ENCODE results near the gene ZNF557.

ZNF557 gene

DNA sequence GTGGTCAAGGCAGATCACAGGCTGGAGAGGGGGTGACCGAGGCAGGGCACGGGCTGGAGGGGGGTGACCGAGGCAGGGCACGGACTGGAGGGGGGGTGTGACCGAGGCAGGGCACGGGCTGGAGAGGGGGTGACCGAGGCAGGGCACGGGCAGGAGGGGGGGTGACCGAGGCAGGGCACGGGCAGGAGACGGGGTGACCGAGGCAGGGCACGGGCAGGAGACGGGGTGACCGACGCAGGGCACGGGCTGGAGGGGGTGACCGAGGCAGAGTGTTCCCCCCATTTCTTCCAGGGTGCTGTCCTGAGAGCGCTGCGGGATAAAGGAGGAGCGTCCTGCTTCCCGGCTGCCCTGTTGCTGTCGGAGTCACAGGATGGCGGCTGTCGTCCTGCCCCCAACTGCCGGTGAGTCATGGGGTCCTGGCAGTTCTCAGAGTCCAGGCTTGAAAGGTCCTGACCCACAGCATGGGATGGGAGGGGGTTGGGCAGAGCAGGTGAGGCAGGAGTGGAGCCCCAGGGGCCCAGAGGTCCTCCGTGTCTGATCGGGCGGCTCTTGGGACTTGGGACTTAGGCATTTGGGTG is 5.3 kb downstream of the ZNF557 start:
- DNase-seq (ENCODE audit: low read depth in 2 of 2) = no peak

DNA sequence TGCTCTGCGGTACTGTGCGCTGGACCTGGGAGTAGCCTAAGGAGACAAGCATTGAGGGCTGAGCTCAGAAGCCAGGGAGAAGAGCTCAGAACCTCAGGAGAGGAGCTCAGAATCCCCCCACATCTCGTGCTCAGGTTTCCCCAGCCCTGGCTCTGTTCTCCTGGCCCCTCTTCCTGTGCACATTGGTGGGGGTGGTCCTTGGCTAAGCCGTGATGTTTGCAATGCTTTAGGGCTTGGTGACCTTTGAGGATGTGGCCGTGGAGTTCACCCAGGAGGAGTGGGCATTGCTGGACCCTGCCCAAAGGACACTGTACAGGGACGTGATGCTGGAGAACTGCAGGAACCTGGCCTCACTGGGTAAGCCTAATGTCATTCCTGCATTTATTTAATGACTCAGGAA is 6.6 kb downstream of the ZNF557 start:
- DNase-seq (ENCODE audit: low read depth in 2 of 2) = no peak

- no peak for DNase-seq (ENCODE audit: low read depth in 2 of 2)
Observed at GRCh38 chr19:7078008-7078407, 8.5 kb downstream of the ZNF557 start.

GRCh38 chr19:7083076-7083956 is 13.8 kb downstream of the ZNF557 start:
- peak in 1 of 2 experiments; percentile 3 for DNase-seq (ENCODE audit: low read depth in 2 of 2)

DNA sequence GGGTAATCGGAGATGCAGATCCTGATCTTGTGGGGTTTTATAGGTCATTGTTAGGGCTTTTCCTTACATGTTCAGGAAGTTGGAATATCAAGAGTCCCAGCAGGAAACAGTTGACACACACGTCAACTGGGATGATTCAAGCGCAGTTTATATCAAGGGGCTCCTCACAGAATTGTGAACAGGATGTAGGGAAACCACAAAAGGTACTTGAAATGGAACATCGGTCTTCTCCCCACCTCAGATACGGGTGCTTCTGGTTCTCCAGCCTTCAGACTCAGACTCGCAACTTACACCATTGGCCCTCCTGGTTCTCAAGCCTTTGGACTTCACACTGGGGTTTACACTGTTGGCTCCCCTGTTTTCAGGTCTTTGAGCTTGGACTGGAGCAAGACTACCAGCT is 19.5 kb downstream of the ZNF557 start:
- no peak for DNase-seq (ENCODE audit: low read depth in 2 of 2)

DNA sequence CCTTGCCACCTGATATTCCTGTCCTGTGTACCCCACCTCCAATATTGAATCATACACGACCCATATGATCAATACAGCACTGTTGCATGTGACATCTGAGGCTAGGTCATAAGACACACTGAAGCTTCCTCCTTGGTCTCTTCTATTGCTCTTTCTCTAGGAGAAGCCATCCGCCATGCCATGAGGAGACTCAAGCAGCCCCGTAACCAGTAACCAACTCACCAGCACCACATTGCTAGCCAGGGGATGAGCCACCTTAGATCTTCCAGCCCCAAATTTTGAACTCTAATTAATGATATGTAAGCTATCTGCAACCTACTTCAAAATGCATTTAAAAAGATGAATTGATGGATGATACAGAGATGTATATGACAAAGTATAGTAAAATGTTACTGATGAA is 28.6 kb downstream of the ZNF557 start:
- no peak for DNase-seq (ENCODE audit: low read depth in 2 of 2)

DNA sequence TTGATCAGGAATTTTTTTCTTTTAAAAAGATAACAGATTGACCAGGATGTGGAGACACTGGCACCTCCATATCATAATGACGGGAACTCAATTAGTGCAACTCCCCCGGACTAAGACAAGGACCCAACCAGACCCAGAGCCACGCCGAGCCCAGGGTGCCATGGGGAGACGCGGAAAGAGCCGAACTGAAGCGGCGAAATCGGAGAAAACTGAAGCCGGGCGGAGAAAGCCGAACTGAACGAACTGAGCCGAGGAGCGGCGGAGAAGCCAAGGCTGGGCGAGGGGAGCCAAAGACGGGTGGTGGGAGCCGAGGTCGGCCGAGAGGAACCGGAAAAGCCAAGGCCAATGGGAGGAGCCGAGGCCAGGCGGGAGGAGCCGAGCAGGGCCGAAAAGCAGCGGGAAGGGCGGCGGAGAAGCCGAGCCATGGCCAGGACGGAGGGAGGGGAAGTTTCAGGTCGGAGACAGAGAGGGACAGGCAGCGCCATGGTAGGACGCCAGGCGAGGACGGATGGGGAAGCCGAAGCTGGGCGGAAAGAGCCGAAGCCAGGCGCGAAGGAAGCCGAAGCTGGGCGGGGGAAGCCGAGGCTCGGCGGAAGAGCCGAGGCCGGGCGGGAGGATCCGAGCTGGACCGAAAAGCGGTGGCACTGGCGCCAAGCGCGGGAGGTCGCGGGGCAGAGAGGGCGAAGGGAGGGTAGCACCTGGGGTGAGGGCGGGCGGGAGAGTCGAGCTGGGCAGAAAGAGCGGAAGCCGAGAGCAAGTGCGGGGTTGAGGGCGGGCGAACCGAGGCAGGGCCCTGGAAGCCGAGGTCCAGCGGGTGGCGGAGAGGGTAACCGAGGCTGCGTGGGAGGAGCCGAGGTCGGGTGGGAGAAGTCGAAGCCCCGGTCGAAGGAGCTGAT is 29.4 kb downstream of the ZNF557 start:
- peak; percentile 74 to 78 for DNase-seq (ENCODE audit: low read depth in 2 of 2)

DNA sequence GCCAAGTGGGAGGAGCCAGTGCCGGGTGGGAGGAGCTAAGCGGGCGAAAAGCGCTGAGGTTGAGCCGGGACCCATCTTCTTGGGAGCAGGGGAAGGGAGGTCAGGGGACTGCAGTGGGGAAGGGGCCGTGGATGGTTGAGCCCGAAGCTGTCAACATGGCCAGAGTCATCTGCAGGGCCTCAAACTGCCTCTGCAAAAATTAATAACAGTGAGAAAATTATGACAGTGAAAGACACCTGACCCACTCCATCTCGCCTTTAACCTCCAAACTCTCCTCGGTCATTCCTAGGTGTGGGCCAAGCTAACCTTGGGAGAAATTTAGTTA is 30.1 kb downstream of the ZNF557 start:
- no peak for DNase-seq (ENCODE audit: low read depth in 2 of 2)

DNA sequence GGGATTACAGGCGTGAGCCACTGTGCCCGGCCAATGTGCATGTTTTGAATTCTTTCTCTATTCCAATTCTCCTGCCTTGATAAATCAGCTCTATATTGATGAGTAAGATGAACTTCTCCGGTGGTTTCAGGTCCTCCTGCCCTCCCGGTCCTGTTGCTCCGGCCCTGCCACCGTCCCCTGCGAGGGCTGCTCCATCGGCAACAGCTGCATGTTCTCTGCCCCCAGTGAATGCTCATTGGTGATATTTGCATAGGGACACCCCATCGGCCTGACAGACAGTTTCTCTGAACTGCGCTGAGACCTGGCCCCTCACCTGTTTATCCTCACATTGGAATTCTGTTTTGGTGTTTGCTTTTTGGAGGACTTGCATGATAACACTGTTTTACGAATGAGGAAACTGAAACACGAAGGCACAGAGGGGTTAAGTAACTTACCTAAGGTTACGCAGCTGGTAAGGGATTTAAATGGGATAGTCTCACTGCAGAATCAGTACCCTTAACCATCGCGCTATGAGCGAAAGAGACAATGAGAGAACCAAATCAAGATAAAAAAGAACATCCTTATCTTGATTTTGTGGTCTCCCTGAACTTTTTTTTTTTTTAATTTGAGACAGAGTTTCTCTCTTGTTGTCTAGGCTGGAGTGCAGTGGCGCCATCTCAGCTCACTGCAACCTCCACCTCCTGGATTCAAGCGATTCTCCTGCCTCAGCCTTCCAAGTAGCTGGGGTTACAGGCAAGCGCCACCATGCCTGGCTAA is 32.2 kb downstream of the ZNF557 start:
- no peak for DNase-seq (ENCODE audit: low read depth in 2 of 2)

GRCh38 chr19:7104747-7105447 is 35.4 kb downstream of the ZNF557 start:
- DNase-seq (ENCODE audit: low read depth in 2 of 2) = no peak

GRCh38 chr19:7106711-7107657 is 37.5 kb downstream of the ZNF557 start:
- DNase-seq (ENCODE audit: low read depth in 2 of 2) = no peak

DNA sequence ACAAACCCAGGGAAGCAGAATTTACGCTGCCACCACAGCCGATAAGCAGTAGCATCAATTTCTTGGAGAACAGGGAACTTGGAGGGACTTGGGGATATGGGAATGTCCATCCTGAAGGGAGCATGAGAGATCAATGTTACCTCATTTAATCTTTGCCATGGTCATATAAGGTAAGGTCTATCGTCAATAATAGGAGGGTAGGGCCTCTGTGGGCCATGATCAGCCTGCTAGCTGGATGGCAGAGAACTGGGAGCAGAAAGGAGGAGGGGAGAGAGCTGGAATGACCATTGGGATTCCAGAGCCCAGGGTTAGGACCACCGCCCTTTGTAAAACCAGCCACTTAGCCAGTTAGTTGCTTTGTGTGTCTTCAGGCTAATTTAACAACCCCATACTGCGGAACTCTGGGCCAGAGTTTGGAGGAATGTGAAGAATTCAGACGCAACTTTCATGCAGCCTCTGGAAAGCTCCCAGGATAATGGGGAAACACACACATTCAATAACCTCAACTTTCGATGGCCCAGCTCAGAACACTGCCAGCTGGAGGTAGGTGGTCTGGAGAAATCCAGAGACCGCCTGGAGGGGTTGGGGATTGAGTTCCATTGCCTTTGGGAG is 40.3 kb downstream of the ZNF557 start:
- no peak for DNase-seq (ENCODE audit: low read depth in 2 of 2)

- no peak for DNase-seq (ENCODE audit: low read depth in 2 of 2)
Observed at GRCh38 chr19:7112675-7113074, 43.2 kb downstream of the ZNF557 start.

- no peak for DNase-seq (ENCODE audit: low read depth in 2 of 2)
Observed at GRCh38 chr19:7113233-7113632, 43.7 kb downstream of the ZNF557 start.

DNA sequence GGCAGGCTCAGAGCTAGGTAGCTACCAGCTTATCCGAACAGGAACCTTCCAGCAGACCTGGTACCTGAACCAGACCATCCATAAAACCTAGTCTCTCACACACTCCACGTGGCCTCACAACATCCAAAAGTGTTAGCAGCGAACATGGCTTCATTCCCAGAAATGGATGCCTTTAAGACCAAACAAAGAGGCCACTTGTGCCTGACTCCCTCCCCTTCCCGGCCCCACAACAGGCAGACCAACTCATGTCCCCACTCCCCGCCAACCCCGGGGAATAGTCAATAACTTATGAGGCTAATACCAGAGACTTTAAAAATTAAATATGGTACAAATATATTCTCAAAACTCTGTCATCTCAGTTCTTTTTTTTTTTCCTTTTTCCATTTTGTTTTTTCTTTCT is 46.2 kb downstream of the ZNF557 start:
- no peak for DNase-seq (ENCODE audit: low read depth in 2 of 2)

DNA sequence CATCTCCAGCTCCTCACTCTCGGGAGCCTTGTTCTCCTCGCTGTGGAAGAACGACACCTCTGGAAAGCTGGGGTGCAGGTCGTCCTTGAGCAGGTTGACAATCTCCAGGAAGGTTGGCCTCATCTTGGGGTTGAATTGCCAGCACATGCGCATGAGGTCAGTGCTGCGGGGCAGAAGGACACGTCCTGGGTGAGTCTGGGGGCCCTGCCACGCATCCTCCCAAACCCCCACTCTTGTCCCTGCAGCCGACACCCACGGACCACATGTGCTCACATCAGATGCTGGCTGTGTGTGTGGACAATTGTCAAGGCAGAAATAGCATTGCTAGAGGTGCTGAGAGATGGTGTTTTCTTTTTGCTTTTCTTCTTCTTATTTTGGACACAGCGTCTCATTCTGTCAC is 47.7 kb downstream of the ZNF557 start:
- DNase-seq (ENCODE audit: low read depth in 2 of 2) = no peak

DNA sequence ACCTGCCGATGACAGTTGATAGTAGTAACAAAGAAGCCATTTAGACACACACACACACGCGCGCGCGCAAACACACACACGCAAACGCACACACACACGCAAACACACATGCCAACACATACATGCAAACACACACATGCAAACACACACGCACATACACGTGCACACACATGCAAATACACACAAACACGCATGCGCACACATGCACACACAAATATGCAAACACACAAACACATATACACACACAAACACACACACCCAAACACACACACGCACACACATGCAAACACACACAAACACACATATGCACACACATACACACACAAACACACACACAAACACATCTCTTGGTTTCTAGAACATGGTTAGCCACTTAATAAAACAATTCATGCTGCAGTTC is 50.1 kb downstream of the ZNF557 start:
- DNase-seq (ENCODE audit: low read depth in 2 of 2) = no peak

- no peak for DNase-seq (ENCODE audit: low read depth in 2 of 2)
Observed at GRCh38 chr19:7120499-7120898, 51.0 kb downstream of the ZNF557 start.

DNA sequence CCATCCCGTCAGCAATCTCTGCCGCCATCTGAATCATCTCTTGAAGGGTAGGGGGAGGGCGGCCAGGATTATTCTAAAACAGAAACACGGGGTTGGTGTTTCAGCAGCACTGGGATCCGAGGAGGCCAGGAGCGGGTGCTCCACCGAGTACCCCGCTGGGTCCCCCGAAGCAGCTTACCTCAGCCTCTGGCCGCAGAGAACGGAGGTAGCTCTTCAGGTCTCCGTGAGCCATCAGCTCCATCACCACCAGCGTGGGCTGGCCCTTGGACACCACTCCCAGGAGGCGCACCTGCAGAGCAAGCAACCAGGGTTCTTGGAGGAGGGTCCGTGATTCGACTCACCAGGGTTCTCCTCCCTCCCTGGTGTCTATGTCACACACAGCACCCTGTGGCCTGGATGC is 53.2 kb downstream of the ZNF557 start:
- no peak for DNase-seq (ENCODE audit: low read depth in 2 of 2)

DNA sequence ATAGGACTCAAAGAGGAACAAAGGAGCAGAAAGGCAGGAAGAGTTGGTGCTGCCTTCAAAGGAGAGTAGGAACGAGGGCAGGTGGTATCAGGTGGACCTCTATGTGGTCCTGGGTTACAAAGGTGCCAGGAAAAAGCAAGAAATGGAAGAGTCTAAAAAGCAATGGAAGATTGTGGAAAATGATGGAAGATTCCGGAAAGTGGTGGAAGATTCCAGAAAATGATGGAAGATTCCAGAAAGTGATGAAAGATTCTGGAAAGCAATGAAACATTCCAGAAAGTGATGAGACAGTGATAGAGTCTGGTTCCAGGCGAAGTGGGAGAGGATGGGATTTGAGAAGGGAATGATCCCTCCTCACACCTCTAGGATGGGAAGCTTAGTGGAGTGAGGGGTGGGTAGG is 55.3 kb downstream of the ZNF557 start:
- DNase-seq (ENCODE audit: low read depth in 2 of 2) = no peak

Measured in fibroblast of skin of left quadriceps (primary cell).